Psoas muscle (tissue), 8 donors: Measurements from ENCODE around the gene PTCD2. TPM values are rescaled to one million over a fixed set of nuclear protein-coding genes. Genes with fewer than 3 reads are reported as not detected.

Experiments used
- ATAC-seq, 4 donors: fragments of 200-7000 bp; cut with Tn5 transposase; one replicate each; pipeline ENCODE4 v1.9.1; 2020; ENCODE audit warnings: moderate library complexity in 3 of 4, mild to moderate bottlenecking in 2 of 4
- DNase-seq, 2 donors: peaks; one replicate each; pipeline ENCODE4 v3.0.0-alpha.2; 2020
- H3K27ac ChIP-seq: fragments of 200-600 bp; one replicate; pipeline ENCODE4 v1.8.0; 2022
- H3K27me3 ChIP-seq, 3 donors: fragments of 200-600 bp in 1 of 3; one replicate each; pipeline versions ENCODE4 v1.6.1 to v1.8.0; 2013 to 2022; ENCODE audit warnings: low read length in 2 of 3, mild to moderate bottlenecking in 2 of 3, moderate library complexity in 1 of 3; ENCODE audit not compliant: insufficient read depth in 3 of 3
- H3K36me3 ChIP-seq, 2 donors: fragments of 200-600 bp in 1 of 2; one replicate each; pipeline versions ENCODE4 v1.6.1 to v1.8.0; 2013 to 2022; ENCODE audit warnings: low read depth in 1 of 2, mild to moderate bottlenecking in 1 of 2, moderate library complexity in 1 of 2; ENCODE audit not compliant: insufficient read depth in 1 of 2
- H3K4me1 ChIP-seq: fragments of 200-600 bp; one replicate; pipeline ENCODE4 v1.8.0; 2022
- H3K4me3 ChIP-seq: fragments of 200-600 bp; one replicate; pipeline ENCODE4 v1.8.0; 2022; ENCODE audit warnings: mild to moderate bottlenecking
- H3K9me3 ChIP-seq: fragments of 200-600 bp; one replicate; pipeline ENCODE4 v1.8.0; 2022
- CTCF ChIP-seq: fragments of 200-600 bp; IDR thresholded peaks from one replicate; pipeline ENCODE4 v1.8.0; 2022; ENCODE audit warnings: antibody characterized with exemption
- WGBS, 3 donors: extraction: QIAGEN DNeasy Blood & Tissue Kit; methylation state at CpG; one replicate each; pipeline versions ENCODE4 v1.1.6 to v1.1.7; 2013; 5-methylcytosine and 5-hydroxymethylcytosine counted together
- intact Hi-C, 2 donors: fragments of 100-400 bp; cut with DNase I; formaldehyde crosslinking; loops; one replicate each; pipeline versions ENCODE4 v1.11.0 to v1.14.2; 2022
- polyA plus RNA-seq, 3 donors: library from polyadenylated mRNA; stranded (reverse); fragments of 200-250 nt; gene quantifications; one replicate each; pipeline ENCODE4 v1.2.3, GENCODE V29; 2013
- total RNA-seq, 4 donors: library from RNA; stranded (reverse); fragmentation: NEBNext Ultra II Directional in 2 of 4; extraction: Animal tissue kit (Norgen Biotek cat#: 25700) in 2 of 4; gene quantifications; one replicate each; pipeline versions ENCODE4 v1.2.1 to v1.2.4, GENCODE V29; 2021 to 2023
- donor health status: healthy with polysubstance abuse.
- donor health status: DM: no; HTN: no; CAD: no; lungs with moderate emphysema.
- donor health status: Bipolar disorder and iron deficiency.
- donor health status: healthy.
- donor health status: DM: yes; HTN: yes; CAD: no.
- donor health status: DM: no; HTN: no; CAD: no.
- donor health status: DM: no; HTN: no; CAD: no.
- donor health status: DM: yes; HTN: yes; CAD: no.

PTCD2 gene
- total and polyA plus RNA-seq, 7 donors: 6.2 to 30.8 (median 12.8) TPM

DNA sequence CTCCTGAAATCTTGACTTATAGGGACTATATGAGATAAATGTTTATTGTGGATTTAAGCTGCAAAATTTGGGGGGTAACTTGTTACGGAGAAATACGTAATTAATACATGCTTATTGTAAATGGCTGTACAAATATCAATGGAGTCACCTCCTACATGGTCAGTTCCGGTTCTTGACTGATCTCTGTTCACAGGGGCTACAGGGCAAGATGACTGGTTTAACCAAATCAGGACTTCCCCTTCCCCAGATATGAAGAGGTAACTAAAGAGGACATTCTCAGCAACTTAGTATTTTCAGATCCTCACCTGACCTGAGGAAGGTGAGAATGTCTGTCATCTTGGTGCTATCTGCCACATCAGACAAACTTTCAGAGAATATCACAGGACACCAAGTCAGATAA, 54.7 kb downstream of the PTCD2 start:
- Histone ChIP-seq H3K27me3 (no peaks in the 10 kb centered on the region), H3K4me3 (no peak overlapping the region), H3K4me1 (peaks cover 30% of the 10 kb centered on the region), H3K27ac (no peak overlapping the region), H3K36me3 (no peaks in the 10 kb centered on the region), H3K9me3 (no peaks in the 10 kb centered on the region)
- 98 to 99% (median 98%) methylated on average over 3 of the region's 3 CpGs for WGBS, 3 donors
- no peak for ATAC-seq
- no peak for DNase-seq
- TF ChIP-seq CTCF: no peak
- intact Hi-C loops: loop anchor here in 1 of 2 donors (2.0 to 5.0 kb wide), 2 partner anchors 77 to 140 kb away; no protein-coding TSS in a partner anchor

DNA sequence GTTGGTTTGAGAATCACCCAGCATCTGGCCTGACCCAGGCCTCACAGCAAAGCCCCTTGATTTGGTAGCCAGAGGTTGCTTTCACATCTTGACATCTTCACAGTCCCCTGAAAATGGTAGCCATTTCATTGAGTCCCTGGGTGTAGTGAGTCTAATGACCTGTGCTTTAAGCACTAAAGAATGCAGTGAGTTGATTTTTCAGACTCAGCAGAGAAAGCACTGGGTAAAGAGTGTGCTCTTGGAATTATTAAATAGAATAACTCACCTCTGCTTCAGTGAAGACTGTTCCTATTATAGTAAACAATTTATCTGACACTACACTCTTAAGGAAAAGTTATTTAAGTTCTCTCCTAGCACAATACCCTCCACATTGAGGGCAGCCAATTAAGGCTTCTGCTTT, 56.2 kb downstream of the PTCD2 start:
- no peak for TF ChIP-seq CTCF
- H3K27ac ChIP-seq: no peak overlapping the region
- H3K27me3 ChIP-seq: no peaks in the 10 kb centered on the region
- H3K9me3 ChIP-seq: no peaks in the 10 kb centered on the region
- peaks cover 38% of the 10 kb centered on the region for H3K4me1 ChIP-seq
- DNase-seq (no peak), ATAC-seq (no peak)
- H3K4me3 ChIP-seq: no peak overlapping the region
- no peaks in the 10 kb centered on the region for H3K36me3 ChIP-seq
- intact Hi-C loops: loop anchor here in 1 of 2 donors (5.0 kb wide), 1 partner anchor 76 kb away; no protein-coding TSS in a partner anchor

DNA sequence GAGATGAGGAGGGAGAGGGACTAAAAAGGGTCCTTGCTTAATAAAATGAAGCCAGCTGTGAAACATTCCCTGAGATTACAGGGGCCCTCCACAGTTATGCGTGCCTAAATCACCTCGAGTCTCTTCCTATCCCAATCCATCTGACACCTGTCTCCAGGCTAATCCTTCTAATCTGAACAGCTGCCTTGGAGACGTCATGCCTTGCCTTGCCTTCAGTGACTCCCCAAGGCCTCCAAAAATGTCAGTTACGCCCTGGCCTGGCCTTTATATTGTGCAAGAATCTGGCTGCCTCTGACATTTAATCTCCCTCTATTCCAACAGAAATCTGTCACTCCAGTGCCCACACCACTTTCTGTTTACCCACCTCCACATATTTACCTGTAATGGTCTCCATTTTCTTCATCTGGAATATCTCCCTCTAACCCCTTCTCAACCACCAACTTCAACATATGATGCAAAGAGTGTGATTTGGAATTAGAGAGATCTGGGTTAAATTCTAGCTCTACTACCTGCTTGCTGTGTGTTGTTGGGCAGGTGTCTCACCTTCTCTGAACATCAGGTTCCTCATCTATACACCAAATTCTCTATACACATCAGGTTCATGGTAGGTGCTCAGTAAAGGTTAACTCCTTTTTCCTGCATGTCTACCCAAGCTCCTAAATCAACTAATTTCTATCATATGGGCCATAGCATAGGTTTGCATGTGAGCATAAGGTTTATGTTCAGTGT, 57.9 kb downstream of the PTCD2 start:
- DNase-seq (peak; percentile 62 to 79), ATAC-seq (peak; percentile 90 to 95 (median 92))
- 6 to 23% (median 18%) methylated on average over 4 of the region's 4 CpGs for WGBS, 3 donors
- no peak for TF ChIP-seq CTCF
- no peaks in the 10 kb centered on the region for H3K9me3 ChIP-seq
- peaks cover 40% of the 10 kb centered on the region for H3K4me1 ChIP-seq
- intact Hi-C loops: loop anchor here in 1 of 2 donors (5.0 kb wide), 1 partner anchor 74 kb away; no protein-coding TSS in a partner anchor
- H3K36me3 ChIP-seq: no peaks in the 10 kb centered on the region
- no peaks in the 10 kb centered on the region for H3K27me3 ChIP-seq
- H3K27ac ChIP-seq: peak overlapping the region; percentile 83
- no peak overlapping the region for H3K4me3 ChIP-seq

DNA sequence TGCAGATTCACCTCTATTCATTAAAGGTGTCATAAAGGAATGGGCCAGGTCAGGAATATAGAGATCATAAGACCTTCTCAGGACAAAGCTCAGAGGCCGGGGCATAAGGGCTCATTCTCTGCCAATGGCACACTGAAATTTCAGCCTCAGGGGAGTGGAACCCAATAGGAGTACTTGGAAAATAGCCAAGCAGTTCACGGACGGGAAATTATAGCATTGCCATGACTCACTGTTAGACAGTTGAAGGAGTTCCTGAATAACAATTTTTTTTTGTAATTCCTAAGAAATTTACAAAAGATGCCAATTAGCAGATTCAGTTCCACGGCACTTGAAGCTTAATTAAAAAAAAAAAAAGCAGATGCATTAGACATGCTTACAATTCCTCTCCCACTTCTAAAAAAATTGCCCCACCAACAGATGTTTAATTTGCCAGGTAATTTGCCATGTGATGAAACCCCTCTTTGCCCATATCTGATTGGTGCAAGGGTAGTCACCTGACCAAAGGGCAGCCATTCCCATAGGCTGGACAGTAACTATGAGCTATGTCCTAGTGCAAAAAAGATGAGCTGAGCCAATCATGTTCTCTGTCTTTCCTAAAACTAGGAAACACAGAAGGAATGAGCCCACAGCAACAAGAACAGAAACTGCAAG, 58.6 kb downstream of the PTCD2 start:
- Histone ChIP-seq H3K9me3 (no peaks in the 10 kb centered on the region), H3K4me3 (no peak overlapping the region), H3K27ac (peak overlapping the region; percentile 83)

More for the DNA sequence above, 58.6 kb downstream of the PTCD2 start:
- intact Hi-C loops: loop anchor here in 1 of 2 donors (5.0 kb wide), 1 partner anchor 74 kb away; no protein-coding TSS in a partner anchor
- peak; percentile 34 to 62 for DNase-seq
- Histone ChIP-seq H3K27me3 (no peaks in the 10 kb centered on the region), H3K36me3 (no peaks in the 10 kb centered on the region), H3K4me1 (peaks cover 44% of the 10 kb centered on the region)
- 2 to 8% (median 4%) methylated on average over 4 of the region's 4 CpGs for WGBS, 3 donors
- peak; percentile 76 to 83 (median 78) for ATAC-seq
- no peak for TF ChIP-seq CTCF
